A549 (cell line): Measurements from ENCODE around the gene CBLC. TPM values are rescaled to one million over a fixed set of nuclear protein-coding genes. Genes with fewer than 3 reads are reported as not detected.

ENCODE experiments used
- BHLHE40 ChIP-seq: IDR thresholded peaks from 2 replicates; pipeline ENCODE4 v1.6.1; 2012; ENCODE audit warnings: low read depth, low read length, inconsistent platforms
- CEBPB ChIP-seq, 2 experiments: fragments of >200 bp in 1 of 2; sonication (Bioruptor Twin) in 1 of 2; formaldehyde crosslinking in 1 of 2; IDR thresholded peaks; 2 replicates each; pipeline ENCODE4 v1.6.1; 2012 to 2016
- CHD2 ChIP-seq: fragments of 150-350 bp; IDR thresholded peaks from 2 replicates; pipeline ENCODE4 v1.6.1; 2014; ENCODE audit warnings: low read length; ENCODE audit not compliant: partially characterized antibody
- EHMT2 ChIP-seq: fragments of 200-600 bp; sonication (generic); IDR thresholded peaks from 2 replicates; pipeline ENCODE4 v1.6.1; 2016; ENCODE audit warnings: antibody characterized with exemption, low read depth, mild to moderate bottlenecking, moderate library complexity
- EP300 ChIP-seq, 2 experiments: fragments of >200 bp; sonication (Bioruptor Twin); formaldehyde crosslinking; IDR thresholded peaks; 2 replicates in 1 of 2; 3 replicates in 1 of 2; pipeline ENCODE4 v1.6.1; 2016 to 2017
- FOSB ChIP-seq: fragments of 250-450 bp; sonication (Bioruptor Pico); IDR thresholded peaks from 2 replicates; pipeline ENCODE4 v1.5.0; 2020; ENCODE audit warnings: mild to moderate bottlenecking, moderate library complexity
- FOSL2 ChIP-seq, 2 experiments: fragments of 450-650 bp in 1 of 2; fragments of >200 bp in 1 of 2; sonication (Bioruptor Twin) in 1 of 2; formaldehyde crosslinking; IDR thresholded peaks; 2 replicates each; pipeline versions ENCODE4 v1.5.0 to v1.6.1; 2016 to 2020; ENCODE audit warnings: mild to moderate bottlenecking in 1 of 2, moderate library complexity in 1 of 2
- HOXA7 ChIP-seq: fragments of 250-450 bp; sonication (Bioruptor Pico); IDR thresholded peaks from 2 replicates; pipeline ENCODE4 v1.5.0; 2020; ENCODE audit warnings: mild to moderate bottlenecking, moderate library complexity
- HOXB5 ChIP-seq: fragments of 250-450 bp; sonication (Bioruptor Pico); IDR thresholded peaks from 2 replicates; pipeline ENCODE4 v1.5.0; 2020; ENCODE audit warnings: mild to moderate bottlenecking, moderate library complexity
- JUN ChIP-seq, 2 experiments: fragments of >200 bp; sonication (Bioruptor Twin); formaldehyde crosslinking; IDR thresholded peaks; 2 replicates in 1 of 2; 3 replicates in 1 of 2; pipeline ENCODE4 v1.6.1; 2016 to 2017
- JUNB ChIP-seq: fragments of >200 bp; sonication (Bioruptor Twin); formaldehyde crosslinking; IDR thresholded peaks from 2 replicates; pipeline ENCODE4 v1.6.1; 2016
- KDM1A ChIP-seq: fragments of 200-600 bp; sonication (generic); IDR thresholded peaks from 2 replicates; pipeline ENCODE4 v1.6.1; 2016; ENCODE audit warnings: low read depth, mild to moderate bottlenecking
- KDM5A ChIP-seq: fragments of 200-600 bp; sonication (generic); IDR thresholded peaks from 2 replicates; pipeline ENCODE4 v1.6.1; 2016; ENCODE audit warnings: antibody characterized with exemption, mild to moderate bottlenecking
- MAZ ChIP-seq: fragments of 150-350 bp; IDR thresholded peaks from 2 replicates; pipeline ENCODE4 v1.6.1; 2014; ENCODE audit warnings: antibody characterized with exemption, low read depth, low read length, borderline replicate concordance
- MYC ChIP-seq: IDR thresholded peaks from 2 replicates; pipeline ENCODE4 v1.6.1; 2012; ENCODE audit warnings: mild to moderate bottlenecking, inconsistent platforms, low read length, improper control_type of control experiment, borderline replicate concordance
- NR3C1 ChIP-seq: fragments of >200 bp; sonication (Bioruptor Twin); formaldehyde crosslinking; IDR thresholded peaks from 3 replicates; pipeline ENCODE4 v1.6.1; 2017
- PHF8 ChIP-seq: fragments of 200-600 bp; sonication (generic); IDR thresholded peaks from 2 replicates; pipeline ENCODE4 v1.6.1; 2016; ENCODE audit warnings: low read depth, mild to moderate bottlenecking, antibody characterized with exemption, moderate library complexity, borderline replicate concordance
- POLR2A ChIP-seq: IDR thresholded peaks from 2 replicates; pipeline ENCODE4 v1.6.1; 2012; ENCODE audit warnings: mild to moderate bottlenecking, low read length
- RCOR1 ChIP-seq: fragments of 150-350 bp; IDR thresholded peaks from 2 replicates; pipeline ENCODE4 v1.6.1; 2014; ENCODE audit warnings: antibody characterized with exemption, low read length, low read depth
- SMC3 ChIP-seq: fragments of >200 bp; sonication (Bioruptor Twin); formaldehyde crosslinking; IDR thresholded peaks from 3 replicates; pipeline ENCODE4 v1.6.1; 2018; ENCODE audit warnings: inconsistent platforms
- SREBF2 ChIP-seq: fragments of 450-650 bp; IDR thresholded peaks from 2 replicates; pipeline ENCODE4 v1.6.1; 2014; ENCODE audit warnings: mild to moderate bottlenecking, moderate library complexity
- TFCP2L1 ChIP-seq: fragments of 250-450 bp; sonication (Bioruptor Pico); IDR thresholded peaks from 2 replicates; pipeline ENCODE4 v1.5.0; 2021; ENCODE audit warnings: mild to moderate bottlenecking
- ZC3H11A ChIP-seq: fragments of 450-650 bp; IDR thresholded peaks from 2 replicates; pipeline ENCODE4 v1.6.1; 2014; ENCODE audit warnings: antibody characterized with exemption, mild to moderate bottlenecking
- ZFP36 ChIP-seq: fragments of 450-650 bp; IDR thresholded peaks from 2 replicates; pipeline ENCODE4 v1.6.1; 2014; ENCODE audit warnings: borderline replicate concordance; ENCODE audit not compliant: partially characterized antibody
- polyA plus RNA-seq, 4 experiments: library from polyadenylated mRNA; depleted of rRNA in 3 of 4; stranded (reverse); fragments of >200 nt; fragmentation: RNase III in 1 of 4; extraction: RNeasy Plus Mini Kit Qiagen cat#74134 plus additional on column Dnase treatment in 1 of 4; gene quantifications; 2 replicates in 3 of 4; 3 replicates in 1 of 4; pipeline ENCODE4 v1.2.3, GENCODE V29; 2011 to 2017
- TF ChIP-seq, protein P1 (sequence below): fragments of 250-450 bp; sonication (Bioruptor Pico); IDR thresholded peaks from 2 replicates; pipeline ENCODE4 v1.5.0; 2021; ENCODE audit warnings: mild to moderate bottlenecking, moderate library complexity, borderline replicate concordance
- TF ChIP-seq, protein P2 (sequence below): fragments of >200 bp; sonication (Bioruptor Twin); formaldehyde crosslinking; IDR thresholded peaks from 2 replicates; pipeline ENCODE4 v1.6.1; 2016
- TF ChIP-seq, protein P3 (sequence below): fragments of 200-600 bp; sonication (generic); IDR thresholded peaks from 2 replicates; pipeline ENCODE4 v1.6.1; 2016; ENCODE audit warnings: antibody characterized with exemption, mild to moderate bottlenecking, moderate library complexity
- TF ChIP-seq, protein P4 (sequence below): fragments of >200 bp; sonication (Bioruptor Twin); formaldehyde crosslinking; IDR thresholded peaks from 3 replicates; pipeline ENCODE4 v1.6.1; 2016
- TF ChIP-seq, protein P5 (sequence below): fragments of 150-350 bp; IDR thresholded peaks from 2 replicates; pipeline ENCODE4 v1.6.1; 2014; ENCODE audit warnings: low read depth, mild to moderate bottlenecking, low read length

CBLC gene
- polyA plus RNA-seq, 2 of the 4 experiments (the other 2 are of a cell fraction), result not detected

DNA sequence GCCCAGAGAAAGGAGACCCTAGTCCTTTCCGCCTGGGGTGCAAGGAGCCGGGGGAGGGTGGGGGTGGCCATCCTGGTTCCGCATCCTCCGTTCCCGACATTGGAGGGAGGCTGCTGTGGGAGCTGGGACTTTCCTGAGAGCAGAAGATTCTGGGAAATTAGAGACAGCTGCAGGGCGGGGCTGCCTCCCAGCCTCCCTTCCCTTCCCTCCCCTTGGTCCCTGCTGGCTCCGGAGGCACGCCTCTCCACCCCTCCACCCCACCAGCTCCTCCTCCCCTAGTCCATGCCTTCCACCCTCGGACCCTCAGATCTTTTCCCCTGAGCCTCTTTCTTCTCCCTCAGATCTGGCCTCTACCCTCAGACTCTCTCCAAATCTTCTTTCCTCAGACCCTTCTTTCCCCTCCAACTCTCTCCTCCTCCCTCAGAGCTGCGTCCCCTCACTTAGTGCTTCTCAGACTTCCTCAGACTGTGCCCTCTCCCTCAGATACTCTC lies 32.3 kb upstream of the CBLC start (continued):
- TF ChIP-seq, protein P1, sequence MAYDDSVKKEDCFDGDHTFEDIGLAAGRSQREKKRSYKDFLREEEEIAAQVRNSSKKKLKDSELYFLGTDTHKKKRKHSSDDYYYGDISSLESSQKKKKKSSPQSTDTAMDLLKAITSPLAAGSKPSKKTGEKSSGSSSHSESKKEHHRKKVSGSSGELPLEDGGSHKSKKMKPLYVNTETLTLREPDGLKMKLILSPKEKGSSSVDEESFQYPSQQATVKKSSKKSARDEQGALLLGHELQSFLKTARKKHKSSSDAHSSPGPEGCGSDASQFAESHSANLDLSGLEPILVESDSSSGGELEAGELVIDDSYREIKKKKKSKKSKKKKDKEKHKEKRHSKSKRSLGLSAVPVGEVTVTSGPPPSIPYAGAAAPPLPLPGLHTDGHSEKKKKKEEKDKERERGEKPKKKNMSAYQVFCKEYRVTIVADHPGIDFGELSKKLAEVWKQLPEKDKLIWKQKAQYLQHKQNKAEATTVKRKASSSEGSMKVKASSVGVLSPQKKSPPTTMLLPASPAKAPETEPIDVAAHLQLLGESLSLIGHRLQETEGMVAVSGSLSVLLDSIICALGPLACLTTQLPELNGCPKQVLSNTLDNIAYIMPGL, result no peak
- TF ChIP-seq JUNB (no peak), HOXB5 (no peak), NR3C1 (no peak), FOSL2 (IDR thresholded peaks at IDR 0.05) (no peak), FOSL2 (CRISPR knock-in tag; IDR thresholded peaks at IDR 0.05) (no peak), TFCP2L1 (no peak), POLR2A (no peak; the same call in 1 of the 2 replicates), HOXA7 (no peak), BHLHE40 (no peak), SREBF2 (no peak), EP300 (IDR thresholded peaks at IDR 0.05) (peak in 1 of 2 experiments; percentile 69; a peak in 2 of 5 replicates), ZFP36 (peak; percentile 66), ZC3H11A (no peak), MAZ (no peak), SMC3 (0 out of 3 replicates have a peak, but pooled peaks have one; percentile 22), FOSB (CRISPR knock-in tag) (no peak; the same call in 1 of the 2 replicates), KDM1A (no peak), RCOR1 (no peak), CEBPB (IDR thresholded peaks at IDR 0.05) (no peak), PHF8 (no peak), EHMT2 (no peak), MYC (no peak), JUN (IDR thresholded peaks at IDR 0.05) (peak; percentile 66 to 86; a peak in 4 of 5 replicates), CHD2 (no peak), KDM5A (no peak)
- TF ChIP-seq, protein P2, sequence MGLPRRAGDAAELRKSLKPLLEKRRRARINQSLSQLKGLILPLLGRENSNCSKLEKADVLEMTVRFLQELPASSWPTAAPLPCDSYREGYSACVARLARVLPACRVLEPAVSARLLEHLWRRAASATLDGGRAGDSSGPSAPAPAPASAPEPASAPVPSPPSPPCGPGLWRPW, result no peak
- TF ChIP-seq, protein P3, sequence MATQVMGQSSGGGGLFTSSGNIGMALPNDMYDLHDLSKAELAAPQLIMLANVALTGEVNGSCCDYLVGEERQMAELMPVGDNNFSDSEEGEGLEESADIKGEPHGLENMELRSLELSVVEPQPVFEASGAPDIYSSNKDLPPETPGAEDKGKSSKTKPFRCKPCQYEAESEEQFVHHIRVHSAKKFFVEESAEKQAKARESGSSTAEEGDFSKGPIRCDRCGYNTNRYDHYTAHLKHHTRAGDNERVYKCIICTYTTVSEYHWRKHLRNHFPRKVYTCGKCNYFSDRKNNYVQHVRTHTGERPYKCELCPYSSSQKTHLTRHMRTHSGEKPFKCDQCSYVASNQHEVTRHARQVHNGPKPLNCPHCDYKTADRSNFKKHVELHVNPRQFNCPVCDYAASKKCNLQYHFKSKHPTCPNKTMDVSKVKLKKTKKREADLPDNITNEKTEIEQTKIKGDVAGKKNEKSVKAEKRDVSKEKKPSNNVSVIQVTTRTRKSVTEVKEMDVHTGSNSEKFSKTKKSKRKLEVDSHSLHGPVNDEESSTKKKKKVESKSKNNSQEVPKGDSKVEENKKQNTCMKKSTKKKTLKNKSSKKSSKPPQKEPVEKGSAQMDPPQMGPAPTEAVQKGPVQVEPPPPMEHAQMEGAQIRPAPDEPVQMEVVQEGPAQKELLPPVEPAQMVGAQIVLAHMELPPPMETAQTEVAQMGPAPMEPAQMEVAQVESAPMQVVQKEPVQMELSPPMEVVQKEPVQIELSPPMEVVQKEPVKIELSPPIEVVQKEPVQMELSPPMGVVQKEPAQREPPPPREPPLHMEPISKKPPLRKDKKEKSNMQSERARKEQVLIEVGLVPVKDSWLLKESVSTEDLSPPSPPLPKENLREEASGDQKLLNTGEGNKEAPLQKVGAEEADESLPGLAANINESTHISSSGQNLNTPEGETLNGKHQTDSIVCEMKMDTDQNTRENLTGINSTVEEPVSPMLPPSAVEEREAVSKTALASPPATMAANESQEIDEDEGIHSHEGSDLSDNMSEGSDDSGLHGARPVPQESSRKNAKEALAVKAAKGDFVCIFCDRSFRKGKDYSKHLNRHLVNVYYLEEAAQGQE, result no peak
- TF ChIP-seq, protein P4, sequence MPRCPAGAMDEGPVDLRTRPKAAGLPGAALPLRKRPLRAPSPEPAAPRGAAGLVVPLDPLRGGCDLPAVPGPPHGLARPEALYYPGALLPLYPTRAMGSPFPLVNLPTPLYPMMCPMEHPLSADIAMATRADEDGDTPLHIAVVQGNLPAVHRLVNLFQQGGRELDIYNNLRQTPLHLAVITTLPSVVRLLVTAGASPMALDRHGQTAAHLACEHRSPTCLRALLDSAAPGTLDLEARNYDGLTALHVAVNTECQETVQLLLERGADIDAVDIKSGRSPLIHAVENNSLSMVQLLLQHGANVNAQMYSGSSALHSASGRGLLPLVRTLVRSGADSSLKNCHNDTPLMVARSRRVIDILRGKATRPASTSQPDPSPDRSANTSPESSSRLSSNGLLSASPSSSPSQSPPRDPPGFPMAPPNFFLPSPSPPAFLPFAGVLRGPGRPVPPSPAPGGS, result 0 out of 3 replicates have a peak, but pooled peaks have one; percentile 41
- TF ChIP-seq, protein P5, sequence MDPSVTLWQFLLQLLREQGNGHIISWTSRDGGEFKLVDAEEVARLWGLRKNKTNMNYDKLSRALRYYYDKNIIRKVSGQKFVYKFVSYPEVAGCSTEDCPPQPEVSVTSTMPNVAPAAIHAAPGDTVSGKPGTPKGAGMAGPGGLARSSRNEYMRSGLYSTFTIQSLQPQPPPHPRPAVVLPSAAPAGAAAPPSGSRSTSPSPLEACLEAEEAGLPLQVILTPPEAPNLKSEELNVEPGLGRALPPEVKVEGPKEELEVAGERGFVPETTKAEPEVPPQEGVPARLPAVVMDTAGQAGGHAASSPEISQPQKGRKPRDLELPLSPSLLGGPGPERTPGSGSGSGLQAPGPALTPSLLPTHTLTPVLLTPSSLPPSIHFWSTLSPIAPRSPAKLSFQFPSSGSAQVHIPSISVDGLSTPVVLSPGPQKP, result no peak
